Mucosa of stomach (tissue), 1 donor: ENCODE measurements around the gene ETNK1.

Experiments used
- H3K27me3 ChIP-seq: one replicate; pipeline ENCODE4 v1.7.0; 2013; ENCODE audit warnings: mild to moderate bottlenecking, low read length; ENCODE audit not compliant: control insufficient read depth, insufficient read depth
- H3K36me3 ChIP-seq: one replicate; pipeline ENCODE4 v1.7.0; 2013; ENCODE audit warnings: low read length; ENCODE audit not compliant: control insufficient read depth, insufficient read depth
- H3K4me1 ChIP-seq: one replicate; pipeline ENCODE4 v1.7.0; 2013; ENCODE audit warnings: mild to moderate bottlenecking, low read length; ENCODE audit not compliant: control insufficient read depth, insufficient read depth
- H3K4me3 ChIP-seq: one replicate; pipeline ENCODE4 v1.7.0; 2013; ENCODE audit warnings: low read length
- H3K9ac ChIP-seq: one replicate; pipeline ENCODE4 v1.7.0; 2013; ENCODE audit warnings: mild to moderate bottlenecking, low read length, moderate library complexity
- H3K9me3 ChIP-seq: one replicate; pipeline ENCODE4 v1.7.0; 2013; ENCODE audit warnings: mild to moderate bottlenecking, low read length, moderate library complexity; ENCODE audit not compliant: control insufficient read depth
- donor health status: Pancreatic carcinoma.

Gene ETNK1

GRCh38 chr12:22729957-22730443 is 105.0 kb downstream of the ETNK1 start:
- H3K27me3 ChIP-seq, result no peaks in the 10 kb centered on the region
- H3K36me3 ChIP-seq, result no peaks in the 10 kb centered on the region
- H3K4me3 ChIP-seq, result no peak overlapping the region
- no peaks in the 10 kb centered on the region for H3K9me3 ChIP-seq
- H3K4me1 ChIP-seq, result no peaks in the 10 kb centered on the region
- no peak overlapping the region for H3K9ac ChIP-seq

GRCh38 chr12:22731236-22731635 is 106.3 kb downstream of the ETNK1 start:
- H3K27me3 ChIP-seq, result no peaks in the 10 kb centered on the region
- no peak overlapping the region for H3K9ac ChIP-seq
- H3K4me1 ChIP-seq, result no peaks in the 10 kb centered on the region
- no peaks in the 10 kb centered on the region for H3K9me3 ChIP-seq
- no peaks in the 10 kb centered on the region for H3K36me3 ChIP-seq
- no peak overlapping the region for H3K4me3 ChIP-seq

GRCh38 chr12:22733756-22734155 is 108.8 kb downstream of the ETNK1 start:
- H3K9ac ChIP-seq, result no peak overlapping the region
- H3K4me3 ChIP-seq, result no peak overlapping the region
- H3K4me1 ChIP-seq, result no peaks in the 10 kb centered on the region
- no peaks in the 10 kb centered on the region for H3K27me3 ChIP-seq
- H3K36me3 ChIP-seq, result no peaks in the 10 kb centered on the region
- no peaks in the 10 kb centered on the region for H3K9me3 ChIP-seq

DNA sequence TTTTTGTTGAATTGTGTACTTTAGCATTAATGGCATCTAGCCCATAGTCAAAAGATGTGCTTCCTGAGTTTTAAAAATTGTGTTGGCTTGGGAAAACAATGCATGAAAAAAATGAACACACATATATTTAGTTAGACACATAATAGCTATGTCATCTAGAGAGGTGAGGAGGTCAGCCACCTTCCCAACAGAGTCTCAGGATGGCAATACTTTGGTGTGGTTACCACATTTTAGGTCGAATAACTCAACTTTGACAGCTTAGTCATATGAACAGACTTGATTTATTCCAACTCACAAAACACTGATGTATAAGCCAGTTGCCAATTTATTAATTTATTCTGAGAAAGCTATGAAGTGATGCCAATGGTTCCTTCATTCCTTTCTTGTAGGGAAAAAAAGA is 114.0 kb downstream of the ETNK1 start:
- H3K27me3 ChIP-seq, result no peaks in the 10 kb centered on the region
- no peaks in the 10 kb centered on the region for H3K36me3 ChIP-seq
- no peak overlapping the region for H3K4me3 ChIP-seq
- no peaks in the 10 kb centered on the region for H3K4me1 ChIP-seq
- no peak overlapping the region for H3K9ac ChIP-seq
- no peaks in the 10 kb centered on the region for H3K9me3 ChIP-seq
